GM12873 (cell line): ENCODE measurements around the gene C19orf33.

ENCODE experiments used
- CTCF ChIP-seq: IDR thresholded peaks from 2 replicates; pipeline ENCODE4 v1.5.1; 2012; ENCODE audit warnings: low read depth, mild to moderate bottlenecking, moderate library complexity, low read length, control low read depth; ENCODE audit not compliant: insufficient read depth; ENCODE audit errors: missing control alignments

C19orf33 gene

GRCh38 chr19:38283271-38283670, 20.8 kb upstream of the C19orf33 start:
- no peak for TF ChIP-seq CTCF

- no peak for TF ChIP-seq CTCF
Observed at GRCh38 chr19:38284422-38284821, 19.6 kb upstream of the C19orf33 start.

DNA sequence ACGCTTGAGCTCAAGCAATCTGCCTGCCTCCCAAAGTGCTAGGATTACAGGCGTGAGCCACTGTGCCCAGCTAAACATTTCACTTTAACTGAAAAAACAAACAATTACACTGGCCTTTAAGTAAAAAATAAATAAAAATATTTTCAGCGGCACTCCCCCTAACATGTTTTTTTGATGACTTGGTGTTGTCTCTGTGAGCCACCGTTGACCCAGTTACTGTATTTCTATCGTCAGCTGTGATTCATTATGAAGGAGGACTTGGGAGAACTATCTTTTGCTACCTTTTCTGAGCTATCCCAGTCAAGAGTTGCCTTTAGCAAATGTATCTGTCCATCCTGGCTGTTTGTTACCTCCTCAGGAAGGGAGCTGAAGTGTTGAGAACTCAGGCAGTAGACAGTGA, 18.5 kb upstream of the C19orf33 start:
- TF ChIP-seq CTCF: no peak

DNA sequence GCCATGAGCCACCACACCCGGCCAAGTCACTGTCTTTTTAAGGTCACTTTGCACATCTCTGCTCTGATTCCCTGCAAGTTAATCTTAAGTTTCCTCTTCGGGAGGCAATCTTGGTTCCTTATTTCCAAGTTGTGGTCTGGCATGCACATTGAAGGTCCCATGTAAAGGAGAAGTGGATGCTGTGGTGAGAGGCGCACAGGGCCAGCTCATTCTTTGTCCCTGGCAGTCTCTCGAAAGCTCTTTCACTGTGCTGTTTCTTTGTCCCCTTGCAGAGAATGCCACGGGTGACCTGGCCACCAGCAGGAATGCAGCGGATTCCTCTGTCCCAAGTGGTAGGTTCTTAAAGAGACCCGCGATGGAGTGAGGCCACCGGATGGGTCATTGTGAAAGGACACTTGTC, 16.4 kb upstream of the C19orf33 start:
- TF ChIP-seq CTCF: no peak

- TF ChIP-seq CTCF: no peak
Observed at GRCh38 chr19:38288123-38288855, 15.8 kb upstream of the C19orf33 start.

DNA sequence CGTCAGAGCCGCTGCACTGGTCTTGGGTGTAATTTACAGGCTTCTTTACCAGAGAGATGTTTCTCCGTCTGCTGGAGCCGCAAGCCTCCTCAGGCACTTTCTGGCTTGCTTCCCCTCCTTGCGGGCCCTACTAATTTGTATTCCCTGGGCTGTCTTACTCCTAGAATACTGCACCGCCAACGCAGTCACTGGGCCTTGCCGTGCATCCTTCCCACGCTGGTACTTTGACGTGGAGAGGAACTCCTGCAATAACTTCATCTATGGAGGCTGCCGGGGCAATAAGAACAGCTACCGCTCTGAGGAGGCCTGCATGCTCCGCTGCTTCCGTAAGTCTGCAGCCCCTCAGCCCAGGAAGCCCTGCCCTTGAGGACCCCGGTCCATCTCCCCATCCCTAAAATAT, 14.1 kb upstream of the C19orf33 start:
- no peak for TF ChIP-seq CTCF

DNA sequence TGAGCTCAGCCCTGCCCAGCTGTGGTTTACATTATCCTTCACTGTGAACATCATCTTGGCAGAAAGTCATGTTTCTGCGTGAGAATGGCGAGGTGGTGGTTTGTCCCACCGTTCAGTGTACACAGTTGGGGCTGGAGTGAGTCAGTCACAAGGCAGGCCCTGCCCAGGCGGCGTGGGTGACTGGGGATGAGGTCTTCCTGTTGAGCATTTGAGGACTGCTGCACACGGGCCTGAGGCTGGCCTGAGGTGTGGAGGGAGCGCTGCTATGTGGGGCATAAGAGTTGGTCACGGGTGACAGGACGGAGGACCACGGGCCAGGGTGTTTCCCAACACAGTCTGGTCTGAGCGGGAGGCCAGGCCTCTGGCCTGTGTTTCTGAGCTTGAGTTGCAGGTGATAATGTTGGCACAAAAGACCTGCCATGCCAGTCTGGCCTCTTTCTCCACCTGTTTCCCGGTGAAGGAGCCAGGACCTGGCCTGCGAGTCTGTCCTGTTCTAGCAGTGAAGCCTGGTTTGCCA, 13.4 kb upstream of the C19orf33 start:
- TF ChIP-seq CTCF: no peak
